HEK293 (cell line): Measurements from ENCODE around the gene CPEB2.

ENCODE experiments used
- CTCF ChIA-PET: fragments of 350-600 bp; formaldehyde crosslinking; extraction: SDS; loops from one replicate; lab custom pipeline; 2021; ENCODE audit warnings: antibody characterized with exemption; lab: Yijun Ruan, JAX
- POLR2A ChIA-PET: fragments of 300-600 bp; formaldehyde crosslinking; extraction: SDS; loops from one replicate; lab custom pipeline; 2020; ENCODE audit warnings: antibody characterized with exemption, inconsistent platforms; lab: Yijun Ruan, JAX
- H3K27ac ChIP-seq: fragments of 200-500 bp; sonication (Bioruptor generic); 2 replicates; pipeline ENCODE4 v1.5.1; 2014; ENCODE audit warnings: low read depth, low read length, control low read depth, inconsistent platforms; ENCODE audit errors: extremely low read depth
- H3K36me3 ChIP-seq, 2 experiments: fragments of 200-500 bp in 1 of 2; sonication (Bioruptor generic) in 1 of 2; 1 replicate in 1 of 2; 2 replicates in 1 of 2; pipeline ENCODE4 v1.5.1; 2014 to 2017; ENCODE audit warnings: inconsistent platforms in 2 of 2, low read length in 2 of 2; ENCODE audit not compliant: control insufficient read depth in 2 of 2, insufficient read depth in 1 of 2
- H3K4me1 ChIP-seq: fragments of 200-500 bp; sonication (Bioruptor generic); 2 replicates; pipeline ENCODE4 v1.5.1; 2014; ENCODE audit warnings: mild to moderate bottlenecking, low read length, inconsistent platforms; ENCODE audit not compliant: control insufficient read depth, insufficient read depth
- H3K4me3 ChIP-seq: 2 replicates; pipeline ENCODE4 v1.5.1; 2011; ENCODE audit warnings: low read depth, mild to moderate bottlenecking, control low read depth, low read length, moderate library complexity
- H3K9me3 ChIP-seq: fragments of 200-500 bp; sonication (Bioruptor generic); 2 replicates; pipeline ENCODE4 v1.5.1; 2014; ENCODE audit warnings: low read depth, low read length, inconsistent platforms; ENCODE audit not compliant: control insufficient read depth, insufficient read depth
- BCL11A ChIP-seq: fragments of 450-650 bp; formaldehyde crosslinking; IDR thresholded peaks from 2 replicates; pipeline ENCODE4 v1.5.1; 2016; ENCODE audit warnings: low read depth, missing biosample characterization, missing genetic modification characterization
- FEZF1 ChIP-seq: fragments of 450-650 bp; formaldehyde crosslinking; IDR thresholded peaks from 2 replicates; pipeline ENCODE4 v1.5.1; 2016; ENCODE audit warnings: missing biosample characterization, missing genetic modification characterization
- GLIS1 ChIP-seq: fragments of 450-650 bp; formaldehyde crosslinking; IDR thresholded peaks from 2 replicates; pipeline ENCODE4 v1.5.1; 2016; ENCODE audit warnings: missing biosample characterization, missing genetic modification characterization
- HOXC10 ChIP-seq: sonication (generic); formaldehyde crosslinking; IDR thresholded peaks from 2 replicates; pipeline ENCODE4 v1.8.1; 2023; ENCODE audit warnings: mild to moderate bottlenecking, missing genetic modification reagents
- IKZF3 ChIP-seq: fragments of 450-650 bp; IDR thresholded peaks from 2 replicates; pipeline ENCODE4 v1.5.0; 2018; ENCODE audit warnings: missing biosample characterization, mild to moderate bottlenecking, missing genetic modification characterization, moderate library complexity
- KLF1 ChIP-seq: fragments of 450-650 bp; formaldehyde crosslinking; IDR thresholded peaks from 2 replicates; pipeline ENCODE4 v1.5.1; 2016; ENCODE audit warnings: missing biosample characterization, missing genetic modification characterization
- KLF16 ChIP-seq: fragments of 450-650 bp; formaldehyde crosslinking; IDR thresholded peaks from 2 replicates; pipeline ENCODE4 v1.5.1; 2017; ENCODE audit warnings: missing biosample characterization, missing genetic modification characterization
- KLF8 ChIP-seq: fragments of 450-650 bp; formaldehyde crosslinking; IDR thresholded peaks from 2 replicates; pipeline ENCODE4 v1.5.1; 2016; ENCODE audit warnings: missing biosample characterization, missing genetic modification characterization
- MYNN ChIP-seq: fragments of 450-650 bp; formaldehyde crosslinking; IDR thresholded peaks from 2 replicates; pipeline ENCODE4 v1.5.1; 2016; ENCODE audit warnings: missing biosample characterization, missing genetic modification characterization, borderline replicate concordance
- SALL2 ChIP-seq: fragments of 450-650 bp; formaldehyde crosslinking; IDR thresholded peaks from 2 replicates; pipeline ENCODE4 v1.5.0; 2017; ENCODE audit warnings: missing biosample characterization, mild to moderate bottlenecking, missing genetic modification characterization, borderline replicate concordance
- SP2 ChIP-seq: fragments of 450-650 bp; formaldehyde crosslinking; IDR thresholded peaks from 2 replicates; pipeline ENCODE4 v1.5.1; 2016; ENCODE audit warnings: missing biosample characterization, missing genetic modification characterization
- SP3 ChIP-seq: fragments of 450-650 bp; formaldehyde crosslinking; IDR thresholded peaks from 2 replicates; pipeline ENCODE4 v1.5.1; 2016; ENCODE audit warnings: missing biosample characterization, missing genetic modification characterization
- WT1 ChIP-seq: fragments of 450-650 bp; formaldehyde crosslinking; IDR thresholded peaks from 2 replicates; pipeline ENCODE4 v1.5.1; 2016; ENCODE audit warnings: missing biosample characterization, missing genetic modification characterization
- YY1 ChIP-seq: fragments of 450-650 bp; formaldehyde crosslinking; IDR thresholded peaks from 2 replicates; pipeline ENCODE4 v1.5.1; 2018; ENCODE audit warnings: missing biosample characterization, missing genetic modification characterization
- ZBTB26 ChIP-seq: fragments of 450-650 bp; formaldehyde crosslinking; optimal IDR thresholded peaks from 2 replicates; pipeline ENCODE3; 2016; ENCODE audit warnings: missing biosample characterization, mild to moderate bottlenecking, missing genetic modification characterization
- ZBTB48 ChIP-seq: fragments of 450-650 bp; formaldehyde crosslinking; IDR thresholded peaks from 2 replicates; pipeline ENCODE4 v1.5.1; 2016; ENCODE audit warnings: missing biosample characterization, missing genetic modification characterization
- ZBTB7A ChIP-seq: fragments of 450-650 bp; formaldehyde crosslinking; IDR thresholded peaks from 2 replicates; pipeline ENCODE4 v1.5.1; 2016; ENCODE audit warnings: low read depth, missing biosample characterization, missing genetic modification characterization
- ZEB2 ChIP-seq: fragments of 450-650 bp; formaldehyde crosslinking; IDR thresholded peaks from 2 replicates; pipeline ENCODE4 v1.5.1; 2016; ENCODE audit warnings: missing biosample characterization, missing genetic modification characterization
- ZFP69B ChIP-seq: fragments of 450-650 bp; formaldehyde crosslinking; IDR thresholded peaks from 2 replicates; pipeline ENCODE4 v1.5.1; 2016; ENCODE audit warnings: missing biosample characterization, missing genetic modification characterization
- ZNF146 ChIP-seq: fragments of 450-650 bp; formaldehyde crosslinking; IDR thresholded peaks from 2 replicates; pipeline ENCODE4 v1.5.1; 2016; ENCODE audit warnings: missing biosample characterization, missing genetic modification characterization
- ZNF19 ChIP-seq: fragments of 450-650 bp; formaldehyde crosslinking; IDR thresholded peaks from 2 replicates; pipeline ENCODE4; 2016; ENCODE audit warnings: missing biosample characterization, missing genetic modification characterization, low read depth
- ZNF335 ChIP-seq: fragments of 450-650 bp; formaldehyde crosslinking; conservative IDR thresholded peaks from 2 replicates; pipeline ENCODE4 v1.5.1; 2016; ENCODE audit warnings: missing biosample characterization, missing genetic modification characterization
- ZNF350 ChIP-seq: fragments of 450-650 bp; formaldehyde crosslinking; IDR thresholded peaks from 2 replicates; pipeline ENCODE4 v1.5.0; 2017; ENCODE audit warnings: missing biosample characterization, mild to moderate bottlenecking, missing genetic modification characterization
- ZNF624 ChIP-seq: fragments of 450-650 bp; formaldehyde crosslinking; IDR thresholded peaks from 2 replicates; pipeline ENCODE4 v1.5.1; 2017; ENCODE audit warnings: missing biosample characterization, missing genetic modification characterization
- ZNF629 ChIP-seq: fragments of 450-650 bp; formaldehyde crosslinking; IDR thresholded peaks from 2 replicates; pipeline ENCODE4 v1.5.1; 2017; ENCODE audit warnings: missing biosample characterization, missing genetic modification characterization
- TF ChIP-seq, protein P1 (sequence below): sonication (generic); formaldehyde crosslinking; IDR thresholded peaks from 2 replicates; pipeline ENCODE4 v1.8.1; 2022; ENCODE audit warnings: mild to moderate bottlenecking, moderate library complexity, missing genetic modification reagents
- TF ChIP-seq, protein P2 (sequence below): fragments of 450-650 bp; formaldehyde crosslinking; conservative IDR thresholded peaks from 2 replicates; pipeline ENCODE4 v1.5.1; 2016; ENCODE audit warnings: low read depth, missing biosample characterization, missing genetic modification characterization

The CPEB2 gene

DNA sequence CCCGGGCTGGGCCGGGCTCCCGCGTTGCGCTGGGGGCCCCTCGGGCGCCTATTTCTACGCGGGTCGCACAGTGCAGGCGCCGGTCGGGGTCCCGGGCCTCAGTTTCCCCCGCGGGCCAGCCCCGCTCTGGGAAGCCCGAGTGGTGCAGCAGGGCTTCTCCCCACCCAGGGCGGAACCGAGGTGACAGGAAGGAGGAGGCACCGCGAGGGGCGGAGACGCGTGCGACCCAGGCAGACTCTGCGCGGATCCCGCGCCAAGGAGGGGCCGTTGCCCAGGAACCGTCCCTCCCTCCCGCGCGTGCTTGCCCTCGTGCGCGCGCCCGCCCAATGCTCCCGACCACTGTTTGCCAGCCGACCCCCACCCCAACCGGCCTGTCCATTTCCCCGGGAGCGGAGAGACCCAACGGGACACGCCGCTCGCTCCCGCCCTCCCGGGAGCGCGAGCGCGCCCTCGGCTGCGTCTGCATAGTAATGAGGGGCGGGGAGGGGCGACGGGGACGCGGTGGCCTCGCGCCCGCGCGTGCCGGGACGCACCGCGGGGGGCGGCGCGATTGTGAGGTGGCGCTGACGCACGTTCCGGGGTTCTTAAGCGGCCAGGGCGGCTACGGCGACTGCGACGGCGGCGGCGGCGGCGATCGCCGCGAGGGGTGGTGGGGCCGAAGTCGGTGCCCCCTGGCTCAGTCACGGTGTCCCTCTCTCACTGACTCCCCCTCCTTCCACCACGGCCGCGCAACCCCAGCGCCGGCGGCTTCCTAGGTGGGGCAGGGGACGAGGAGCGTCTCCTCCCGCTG is at the start of gene CPEB2:
Gene CPEB2, plus strand, starts transcription at position 613 of the 790 bp plus-strand sequence. CDS start 193 bp downstream, outside the sequence.
- Histone ChIP-seq H3K4me1 (no peaks in the 10 kb centered on the region; the same call in 1 of the 2 replicates), H3K4me3 (peak within 1 kb of the TSS; percentile 83), H3K36me3 (no peaks in the 10 kb centered on the region), H3K9me3 (no peaks in the 10 kb centered on the region), H3K27ac (peak within 1 kb of the TSS; percentile 98)
- POLR2A ChIA-PET: no interaction called here
- CTCF ChIA-PET: no interaction called here
- TF ChIP-seq KLF8 (tag by site-specific recombination): peak; percentile 74
- TF ChIP-seq ZNF629: 0 out of 2 replicates have a peak, but pooled peaks have one; percentile 27
- no peak for TF ChIP-seq ZBTB48 (tag by site-specific recombination)
- TF ChIP-seq FEZF1 (tag by site-specific recombination): no peak
- TF ChIP-seq ZBTB7A (tag by site-specific recombination): 0 out of 2 replicates have a peak, but pooled peaks have one; percentile 23
- 0 out of 2 replicates have a peak, but pooled peaks have one; percentile 15 for TF ChIP-seq BCL11A
- TF ChIP-seq ZNF335 (tag by site-specific recombination): peak; percentile 78
- no peak for TF ChIP-seq ZNF350 (tag by site-specific recombination)
- no peak for TF ChIP-seq YY1 (tag by site-specific recombination)
- TF ChIP-seq WT1: peak; percentile 61; the same call in 1 of the 2 replicates
- no peak for TF ChIP-seq SALL2 (tag by site-specific recombination)
- TF ChIP-seq, protein P1, sequence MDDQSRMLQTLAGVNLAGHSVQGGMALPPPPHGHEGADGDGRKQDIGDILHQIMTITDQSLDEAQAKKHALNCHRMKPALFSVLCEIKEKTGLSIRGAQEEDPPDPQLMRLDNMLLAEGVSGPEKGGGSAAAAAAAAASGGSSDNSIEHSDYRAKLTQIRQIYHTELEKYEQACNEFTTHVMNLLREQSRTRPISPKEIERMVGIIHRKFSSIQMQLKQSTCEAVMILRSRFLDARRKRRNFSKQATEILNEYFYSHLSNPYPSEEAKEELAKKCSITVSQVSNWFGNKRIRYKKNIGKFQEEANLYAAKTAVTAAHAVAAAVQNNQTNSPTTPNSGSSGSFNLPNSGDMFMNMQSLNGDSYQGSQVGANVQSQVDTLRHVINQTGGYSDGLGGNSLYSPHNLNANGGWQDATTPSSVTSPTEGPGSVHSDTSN: 0 out of 2 replicates have a peak, but pooled peaks have one; percentile 11
- no peak for TF ChIP-seq MYNN
- 0 out of 2 replicates have a peak, but pooled peaks have one; percentile 14 for TF ChIP-seq ZFP69B (tag by site-specific recombination)
- TF ChIP-seq ZEB2 (tag by site-specific recombination): no peak; the same call in none of the 2 replicates
- TF ChIP-seq KLF1 (tag by site-specific recombination): peak; percentile 73
- peak; percentile 76 for TF ChIP-seq GLIS1 (tag by site-specific recombination)
- TF ChIP-seq, protein P2, sequence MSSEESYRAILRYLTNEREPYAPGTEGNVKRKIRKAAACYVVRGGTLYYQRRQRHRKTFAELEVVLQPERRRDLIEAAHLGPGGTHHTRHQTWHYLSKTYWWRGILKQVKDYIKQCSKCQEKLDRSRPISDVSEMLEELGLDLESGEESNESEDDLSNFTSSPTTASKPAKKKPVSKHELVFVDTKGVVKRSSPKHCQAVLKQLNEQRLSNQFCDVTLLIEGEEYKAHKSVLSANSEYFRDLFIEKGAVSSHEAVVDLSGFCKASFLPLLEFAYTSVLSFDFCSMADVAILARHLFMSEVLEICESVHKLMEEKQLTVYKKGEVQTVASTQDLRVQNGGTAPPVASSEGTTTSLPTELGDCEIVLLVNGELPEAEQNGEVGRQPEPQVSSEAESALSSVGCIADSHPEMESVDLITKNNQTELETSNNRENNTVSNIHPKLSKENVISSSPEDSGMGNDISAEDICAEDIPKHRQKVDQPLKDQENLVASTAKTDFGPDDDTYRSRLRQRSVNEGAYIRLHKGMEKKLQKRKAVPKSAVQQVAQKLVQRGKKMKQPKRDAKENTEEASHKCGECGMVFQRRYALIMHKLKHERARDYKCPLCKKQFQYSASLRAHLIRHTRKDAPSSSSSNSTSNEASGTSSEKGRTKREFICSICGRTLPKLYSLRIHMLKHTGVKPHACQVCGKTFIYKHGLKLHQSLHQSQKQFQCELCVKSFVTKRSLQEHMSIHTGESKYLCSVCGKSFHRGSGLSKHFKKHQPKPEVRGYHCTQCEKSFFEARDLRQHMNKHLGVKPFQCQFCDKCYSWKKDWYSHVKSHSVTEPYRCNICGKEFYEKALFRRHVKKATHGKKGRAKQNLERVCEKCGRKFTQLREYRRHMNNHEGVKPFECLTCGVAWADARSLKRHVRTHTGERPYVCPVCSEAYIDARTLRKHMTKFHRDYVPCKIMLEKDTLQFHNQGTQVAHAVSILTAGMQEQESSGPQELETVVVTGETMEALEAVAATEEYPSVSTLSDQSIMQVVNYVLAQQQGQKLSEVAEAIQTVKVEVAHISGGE (tag by site-specific recombination): peak; percentile 35; the same call in 1 of the 2 replicates
- peak; percentile 98 for TF ChIP-seq ZBTB26 (tag by site-specific recombination)
- no peak for TF ChIP-seq KLF16 (tag by site-specific recombination)
- peak; percentile 85 for TF ChIP-seq SP2 (tag by site-specific recombination)
- TF ChIP-seq IKZF3 (tag by site-specific recombination): peak; percentile 94
- no peak for TF ChIP-seq ZNF146 (tag by site-specific recombination)
- TF ChIP-seq ZNF624 (tag by site-specific recombination): no peak
- no peak for TF ChIP-seq ZNF19
- TF ChIP-seq HOXC10 (CRISPR knock-in tag): no peak
- peak; percentile 63 for TF ChIP-seq SP3
